SK-N-SH (cell line): ENCODE measurements around the gene PLAU. TPM values are rescaled to one million over a fixed set of nuclear protein-coding genes. Genes with fewer than 3 reads are reported as not detected.

ENCODE experiments used
- CTCF ChIA-PET: fragments of 300-600, 350-600 bp; formaldehyde crosslinking; extraction: SDS; loops from one replicate; lab custom pipeline; 2021; lab: Yijun Ruan, JAX
- POLR2A ChIA-PET: fragments of 350-600 bp; sonication (Branson Sonifier 250); formaldehyde crosslinking; extraction: SDS; loops from one replicate; lab custom pipeline; 2020; ENCODE audit warnings: antibody characterized with exemption, inconsistent platforms; lab: Yijun Ruan, JAX
- DNase-seq: peaks from one replicate; pipeline ENCODE4 v3.0.0; 2012
- H2AFZ ChIP-seq: fragments of 200-600 bp; sonication (generic); 2 replicates; pipeline ENCODE4 v1.8.1; 2016; ENCODE audit warnings: antibody characterized with exemption, mild to moderate bottlenecking, low read depth
- H3F3A ChIP-seq: fragments of 200-600 bp; sonication (generic); replicated peaks from 2 replicates; pipeline ENCODE3; 2016; ENCODE audit warnings: antibody characterized with exemption, mild to moderate bottlenecking; ENCODE audit not compliant: insufficient read depth
- H3K27ac ChIP-seq, 2 experiments: fragments of 200-500 bp in 1 of 2; fragments of 200-600 bp in 1 of 2; sonication (Bioruptor generic) in 1 of 2; sonication (generic), shearing (Covaris generic) in 1 of 2; 2 replicates each; pipeline versions ENCODE4 v1.5.1 to v1.6.1; 2014 to 2016; ENCODE audit warnings: low read depth in 2 of 2, inconsistent platforms in 1 of 2, low read length in 1 of 2, mild to moderate bottlenecking in 1 of 2, mixed read lengths in 1 of 2
- H3K27me3 ChIP-seq: fragments of 200-600 bp; sonication (generic), shearing (Covaris generic); 2 replicates; pipeline ENCODE4 v1.6.1; 2016; ENCODE audit warnings: mixed run types; ENCODE audit not compliant: insufficient read depth
- H3K36me3 ChIP-seq, 2 experiments: fragments of 200-500 bp in 1 of 2; fragments of 200-600 bp in 1 of 2; sonication (Bioruptor generic) in 1 of 2; sonication (generic) in 1 of 2; replicated peaks in 1 of 2; 2 replicates each; pipeline versions ENCODE3 to v1.5.1; 2014 to 2016; ENCODE audit warnings: low read length in 1 of 2, mild to moderate bottlenecking in 1 of 2; ENCODE audit not compliant: insufficient read depth in 2 of 2, control insufficient read depth in 1 of 2
- H3K4me1 ChIP-seq, 2 experiments: fragments of 200-500 bp in 1 of 2; fragments of 200-600 bp in 1 of 2; sonication (Bioruptor generic) in 1 of 2; sonication (generic), shearing (Covaris generic) in 1 of 2; 2 replicates each; pipeline versions ENCODE4 v1.5.1 to v1.6.1; 2014 to 2016; ENCODE audit warnings: low read depth in 1 of 2, low read length in 1 of 2, mixed run types in 1 of 2; ENCODE audit not compliant: insufficient read depth in 2 of 2, control insufficient read depth in 1 of 2
- H3K4me2 ChIP-seq: fragments of 200-600 bp; sonication (generic), shearing (Covaris generic); 2 replicates; pipeline ENCODE4 v1.6.1; 2017; ENCODE audit warnings: mixed run types
- H3K4me3 ChIP-seq, 2 experiments: fragments of 200-500 bp in 1 of 2; fragments of 200-600 bp in 1 of 2; sonication (Bioruptor generic) in 1 of 2; sonication (generic), shearing (Covaris generic) in 1 of 2; 2 replicates each; pipeline versions ENCODE4 v1.5.1 to v1.8.1; 2014 to 2016; ENCODE audit warnings: low read depth in 2 of 2, inconsistent platforms in 1 of 2, low read length in 1 of 2, mild to moderate bottlenecking in 1 of 2, mixed read lengths in 1 of 2, moderate library complexity in 1 of 2
- H3K79me2 ChIP-seq: fragments of 200-600 bp; sonication (generic); 2 replicates; pipeline ENCODE4 v1.8.1; 2017; ENCODE audit warnings: mild to moderate bottlenecking; ENCODE audit not compliant: insufficient read depth
- H3K9ac ChIP-seq: fragments of 200-600 bp; sonication (generic); 2 replicates; pipeline ENCODE4 v1.6.1; 2017; ENCODE audit warnings: mixed run types
- H3K9me2 ChIP-seq: fragments of 200-600 bp; sonication (generic); 2 replicates; pipeline ENCODE4 v1.6.1; 2017; ENCODE audit warnings: mixed run types
- H3K9me3 ChIP-seq: fragments of 200-600 bp; sonication (generic); 2 replicates; pipeline ENCODE4 v1.6.1; 2017; ENCODE audit warnings: mixed run types, mild to moderate bottlenecking, moderate library complexity
- H4K20me1 ChIP-seq: fragments of 200-600 bp; sonication (generic); 2 replicates; pipeline ENCODE4 v1.6.1; 2017; ENCODE audit warnings: mild to moderate bottlenecking, mixed run types; ENCODE audit not compliant: insufficient read depth
- GATA2 ChIP-seq: sonication (generic); formaldehyde crosslinking; IDR thresholded peaks from 2 replicates; pipeline ENCODE4 v1.5.0; 2020; ENCODE audit warnings: mild to moderate bottlenecking, missing genetic modification reagents
- JUND ChIP-seq: IDR thresholded peaks from 2 replicates; pipeline ENCODE4 v1.4.0; 2012
- MEF2A ChIP-seq: IDR thresholded peaks from 2 replicates; pipeline ENCODE4 v1.4.0; 2012; ENCODE audit warnings: low read depth, borderline replicate concordance
- NRF1 ChIP-seq: IDR thresholded peaks from 2 replicates; pipeline ENCODE4 v1.6.1; 2012; ENCODE audit warnings: low read depth, mild to moderate bottlenecking, low read length
- POLR2AphosphoS5 ChIP-seq: IDR thresholded peaks from 2 replicates; pipeline ENCODE4 v1.6.1; 2012; ENCODE audit warnings: low read depth, low read length
- SIN3A ChIP-seq: IDR thresholded peaks from 2 replicates; pipeline ENCODE4 v1.6.1; 2012; ENCODE audit warnings: low read depth, mild to moderate bottlenecking, low read length, moderate library complexity, borderline replicate concordance
- TAF1 ChIP-seq: IDR thresholded peaks from 2 replicates; pipeline ENCODE4 v1.6.1; 2012; ENCODE audit warnings: low read depth, mild to moderate bottlenecking, low read length, moderate library complexity, borderline replicate concordance
- YY1 ChIP-seq: IDR thresholded peaks from 2 replicates; pipeline ENCODE4 v1.4.0; 2012; ENCODE audit warnings: low read depth, mild to moderate bottlenecking
- WGBS: methylation state at CpG from one replicate; pipeline ENCODE4 v1.1.6; 2017; ENCODE audit warnings: low lambda C conversion rate; 5-methylcytosine and 5-hydroxymethylcytosine counted together
- polyA plus RNA-seq, 3 experiments: library from polyadenylated mRNA; depleted of rRNA; stranded (reverse); fragments of >200 nt; gene quantifications; 2 replicates each; pipeline ENCODE4 v1.2.3, GENCODE V29; 2012
- TF ChIP-seq, protein P1 (sequence below): IDR thresholded peaks from 2 replicates; pipeline ENCODE4; 2012
- TF ChIP-seq, protein P2 (sequence below): IDR thresholded peaks from 2 replicates; pipeline ENCODE4 v1.4.0; 2012; ENCODE audit warnings: low read depth, borderline replicate concordance

PLAU gene
- 159 and 200 TPM in 2 replicates for polyA plus RNA-seq (2012; rRNA removed)
- 163 and 191 TPM in 2 replicates for polyA plus RNA-seq (2012; cell fraction: cytosol; rRNA removed)
- polyA plus RNA-seq (2012; cell fraction: nucleus; rRNA removed): 211 and 277 TPM in 2 replicates

DNA sequence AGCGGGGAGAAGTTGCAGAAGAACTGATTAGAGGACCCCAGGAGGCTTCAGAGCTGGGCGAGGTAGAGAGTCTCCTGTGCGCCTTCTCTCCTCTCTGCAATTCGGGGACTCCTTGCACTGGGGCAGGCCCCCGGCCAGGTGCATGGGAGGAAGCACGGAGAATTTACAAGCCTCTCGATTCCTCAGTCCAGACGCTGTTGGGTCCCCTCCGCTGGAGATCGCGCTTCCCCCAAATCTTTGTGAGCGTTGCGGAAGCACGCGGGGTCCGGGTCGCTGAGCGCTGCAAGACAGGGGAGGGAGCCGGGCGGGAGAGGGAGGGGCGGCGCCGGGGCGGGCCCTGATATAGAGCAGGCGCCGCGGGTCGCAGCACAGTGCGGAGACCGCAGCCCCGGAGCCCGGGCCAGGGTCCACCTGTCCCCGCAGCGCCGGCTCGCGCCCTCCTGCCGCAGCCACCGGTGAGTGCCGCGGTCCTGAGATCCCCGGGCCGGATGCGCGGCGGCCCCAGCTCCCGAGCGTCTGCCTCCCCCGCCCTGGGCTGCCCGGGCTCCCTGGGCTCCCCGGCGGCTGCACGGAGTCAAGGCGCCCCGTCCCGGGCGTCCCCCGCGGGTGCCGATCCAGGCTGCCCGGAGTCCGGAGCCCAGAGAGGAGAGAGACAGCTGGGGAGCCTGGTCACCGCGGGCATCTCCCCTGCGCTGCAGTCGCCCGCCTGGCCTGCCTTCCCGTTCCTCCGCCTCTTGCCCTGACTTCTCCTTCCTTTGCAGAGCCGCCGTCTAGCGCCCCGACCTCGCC is at the start of gene PLAU:
TSS of gene PLAU (plus strand) at position 369 of the 789 bp plus-strand sequence. CDS start 424 bp downstream, outside the sequence.
- Histone ChIP-seq H3F3A (peaks cover 25% of the 10 kb centered on the region), H3K36me3 (peaks cover under 1 to 22% of the 10 kb centered on the region in 2 experiments), H3K79me2 (peaks cover 8% of the 10 kb centered on the region), H3K4me1 (peaks cover 15 to 20% of the 10 kb centered on the region in 2 experiments; a peak in 2 of 4 replicates), H3K27me3 (no peaks in the 10 kb centered on the region), H3K9ac (peak within 1 kb of the TSS; percentile 65), H2AFZ (peak within 1 kb of the TSS; percentile 87), H4K20me1 (no peaks in the 10 kb centered on the region), H3K4me3 (peak within 1 kb of the TSS; percentile 69 to 72), H3K27ac (peak within 1 kb of the TSS; percentile 14 to 92; a peak in 2 of 4 replicates), H3K4me2 (peak within 1 kb of the TSS; percentile 97), H3K9me3 (no peaks in the 10 kb centered on the region), H3K9me2 (no peaks in the 10 kb centered on the region)
- DNase-seq: peak; percentile 86
- TF ChIP-seq, protein P1, sequence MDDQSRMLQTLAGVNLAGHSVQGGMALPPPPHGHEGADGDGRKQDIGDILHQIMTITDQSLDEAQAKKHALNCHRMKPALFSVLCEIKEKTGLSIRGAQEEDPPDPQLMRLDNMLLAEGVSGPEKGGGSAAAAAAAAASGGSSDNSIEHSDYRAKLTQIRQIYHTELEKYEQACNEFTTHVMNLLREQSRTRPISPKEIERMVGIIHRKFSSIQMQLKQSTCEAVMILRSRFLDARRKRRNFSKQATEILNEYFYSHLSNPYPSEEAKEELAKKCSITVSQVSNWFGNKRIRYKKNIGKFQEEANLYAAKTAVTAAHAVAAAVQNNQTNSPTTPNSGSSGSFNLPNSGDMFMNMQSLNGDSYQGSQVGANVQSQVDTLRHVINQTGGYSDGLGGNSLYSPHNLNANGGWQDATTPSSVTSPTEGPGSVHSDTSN: 0 out of 2 replicates have a peak, but pooled peaks have one; percentile 5
- TF ChIP-seq POLR2AphosphoS5 (peak; percentile 72; the same call in 1 of the 2 replicates), YY1 (0 out of 2 replicates have a peak, but pooled peaks have one; percentile 12), TAF1 (peak; percentile 6; the same call in 1 of the 2 replicates), GATA2 (no peak), NRF1 (no peak)
- TF ChIP-seq, protein P2, sequence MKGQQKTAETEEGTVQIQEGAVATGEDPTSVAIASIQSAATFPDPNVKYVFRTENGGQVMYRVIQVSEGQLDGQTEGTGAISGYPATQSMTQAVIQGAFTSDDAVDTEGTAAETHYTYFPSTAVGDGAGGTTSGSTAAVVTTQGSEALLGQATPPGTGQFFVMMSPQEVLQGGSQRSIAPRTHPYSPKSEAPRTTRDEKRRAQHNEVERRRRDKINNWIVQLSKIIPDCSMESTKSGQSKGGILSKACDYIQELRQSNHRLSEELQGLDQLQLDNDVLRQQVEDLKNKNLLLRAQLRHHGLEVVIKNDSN: no peak
- WGBS: 7% methylated on average over 19 of the region's 74 CpGs
- ChIA-PET POLR2A (interaction anchor here (1.1 kb wide), 1 partner anchor 9 kb away, joined by 3 read pairs; no protein-coding TSS in a partner anchor), CTCF (interaction anchor here (1.1 to 3.6 kb wide), 5 partner anchors 21 to 31 kb away, joined by 3 to 14 read pairs (median 8); no protein-coding TSS in a partner anchor)

DNA sequence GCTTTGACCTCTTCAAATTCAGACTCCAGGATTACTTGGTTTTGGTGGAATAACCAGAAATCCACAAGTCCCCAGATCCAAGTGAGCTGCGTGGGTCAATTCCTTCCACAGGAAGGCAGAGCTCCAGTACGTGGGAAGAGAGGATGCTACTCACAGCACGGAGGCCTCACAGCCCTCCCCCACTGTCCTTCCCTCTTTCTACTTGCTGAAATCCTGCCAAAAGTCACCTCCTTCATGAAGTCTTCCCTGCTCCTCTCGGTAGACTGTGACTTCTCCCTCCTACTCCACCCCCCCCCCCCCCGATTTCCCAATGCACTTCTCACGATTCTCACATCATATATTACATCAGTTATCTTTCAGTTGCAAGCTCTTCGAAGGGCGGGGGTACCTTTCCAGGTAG is 48.9 kb upstream of the PLAU start:
- no peaks in the 10 kb centered on the region for H3K9me2 ChIP-seq
- WGBS: 95% methylated on average over 8 of the region's 8 CpGs
- no peaks in the 10 kb centered on the region for H3K27me3 ChIP-seq
- peaks cover 21 to 54% of the 10 kb centered on the region in 2 experiments for H3K36me3 ChIP-seq
- peaks cover 0 to 6% of the 10 kb centered on the region in 2 experiments; a peak in 1 of 4 replicates for H3K4me1 ChIP-seq
- POLR2A ChIA-PET: interaction anchor here (1.0 kb wide), 1 partner anchor 12 kb away, joined by 5 read pairs; the partner anchor contains the start of gene CAMK2G
- H3K9me3 ChIP-seq: no peaks in the 10 kb centered on the region
- CTCF ChIA-PET: interaction anchor here (1.5 to 37.3 kb wide), 6 partner anchors 10 to 220 kb away, joined by 5 to 753 read pairs (median 11); no protein-coding TSS in a partner anchor
- H3K79me2 ChIP-seq: peaks cover 36% of the 10 kb centered on the region; the same call in 1 of the 2 replicates
- no peak overlapping the region for H3K9ac ChIP-seq
- H3K4me2 ChIP-seq: no peak overlapping the region
- no peak overlapping the region; a peak in 1 of 4 replicates for H3K27ac ChIP-seq
- DNase-seq: no peak
- H3F3A ChIP-seq: peaks cover 7% of the 10 kb centered on the region
- peaks cover 18% of the 10 kb centered on the region; the same call in 1 of the 2 replicates for H4K20me1 ChIP-seq
- H2AFZ ChIP-seq: no peak overlapping the region
- H3K4me3 ChIP-seq: no peak overlapping the region
- no peak for TF ChIP-seq SIN3A
- TF ChIP-seq, protein P2: no peak
- no peak for TF ChIP-seq JUND
- TF ChIP-seq NRF1: no peak
- no peak for TF ChIP-seq MEF2A
